Stimulated activated CD4-positive, alpha-beta T cell treated with anti-CD3 and anti-CD28 coated beads, Interleukin-4, amount 100 ng/mL, for 48 hours (primary cell): ENCODE results near the gene CUL4A.
"Not testable (repeated sequence)": the region's sequence is repeated elsewhere in the genome, so short reads cannot be mapped to it uniquely, and the experiment has no call there.

Experiments used
- DNase-seq, 2 donors: peaks; one replicate each; pipeline ENCODE4 v3.0.0-alpha.2; 2020; ENCODE audit warnings: low read depth in 2 of 2

The CUL4A gene

DNA sequence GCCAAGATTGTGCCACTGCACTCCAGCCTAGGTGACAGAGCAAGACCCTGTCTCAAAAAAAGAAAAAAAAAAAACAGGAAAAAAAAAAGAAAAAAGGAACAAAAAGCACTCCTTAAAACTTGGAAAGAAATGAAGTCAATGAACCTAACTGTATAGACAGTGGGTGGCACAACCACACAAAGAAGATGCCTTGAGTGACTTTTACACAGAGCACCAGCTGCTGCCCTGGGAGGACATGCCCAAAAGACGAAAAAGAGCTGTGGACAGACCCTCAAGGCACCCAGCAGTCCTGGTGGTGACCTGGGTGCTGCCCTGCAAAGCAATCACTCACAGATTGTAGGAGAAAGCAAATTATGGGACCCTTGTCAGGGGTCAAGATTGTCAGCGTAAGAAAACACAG lies 81.7 kb downstream of the CUL4A start:
- DNase-seq = no peak

DNA sequence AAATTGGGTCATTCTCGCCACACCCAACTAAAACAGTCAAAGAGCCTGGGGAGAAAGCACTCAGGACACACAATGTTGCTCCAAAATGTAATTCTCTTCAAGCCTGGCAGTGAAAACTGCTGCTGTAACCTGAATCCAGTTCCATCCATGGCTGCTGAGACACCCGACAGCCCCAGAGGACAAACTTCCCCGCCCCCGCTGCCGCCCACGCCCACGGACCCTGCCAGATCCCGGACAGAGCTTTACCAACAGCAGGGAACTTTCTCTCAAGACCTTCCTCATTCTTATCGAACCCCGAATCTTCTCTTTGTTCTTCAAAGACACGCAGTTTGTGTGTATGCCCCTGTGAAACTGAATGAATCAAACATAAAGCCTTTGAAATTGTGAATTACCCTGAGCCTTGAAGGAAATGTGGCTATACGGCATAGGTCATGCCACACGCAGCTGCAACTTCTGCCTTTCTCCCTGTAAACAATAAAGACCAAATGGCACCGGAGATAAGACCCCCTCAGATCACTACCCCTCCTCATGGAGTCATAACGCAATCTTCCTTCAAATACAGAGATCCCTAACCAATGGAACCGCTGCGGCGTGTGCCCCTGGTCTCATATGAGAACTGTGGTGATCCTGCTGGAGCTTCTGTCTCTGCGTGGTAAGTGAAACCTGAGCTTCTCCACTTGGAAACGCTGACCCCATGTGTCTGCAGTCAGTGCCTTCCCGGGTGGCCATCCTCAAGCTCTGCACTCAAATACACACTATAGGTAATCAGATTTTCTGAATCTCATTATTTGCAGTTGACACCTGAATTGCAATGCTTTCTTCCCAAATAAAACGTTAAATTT lies 82.8 kb downstream of the CUL4A start:
- DNase-seq = no peak

DNA sequence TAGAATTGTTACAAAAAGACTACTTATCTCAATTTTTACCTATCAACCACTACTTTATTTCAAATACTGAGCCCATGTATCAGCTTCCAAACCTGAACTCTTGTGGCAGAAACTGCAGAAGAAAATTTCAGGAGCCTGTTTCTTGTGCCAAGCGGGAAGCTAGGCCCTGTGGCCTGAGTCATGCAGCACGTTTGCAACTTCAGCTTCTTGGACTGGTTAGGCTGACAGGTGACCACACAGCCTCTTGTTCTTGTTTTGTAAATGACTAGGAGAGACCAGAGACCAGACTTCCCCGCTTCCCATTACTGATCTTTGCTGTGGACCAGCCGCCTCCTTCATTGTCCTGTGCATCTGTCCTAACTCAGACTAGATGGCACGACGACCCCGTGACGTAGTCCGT lies 84.3 kb downstream of the CUL4A start:
- DNase-seq = no peak

DNA sequence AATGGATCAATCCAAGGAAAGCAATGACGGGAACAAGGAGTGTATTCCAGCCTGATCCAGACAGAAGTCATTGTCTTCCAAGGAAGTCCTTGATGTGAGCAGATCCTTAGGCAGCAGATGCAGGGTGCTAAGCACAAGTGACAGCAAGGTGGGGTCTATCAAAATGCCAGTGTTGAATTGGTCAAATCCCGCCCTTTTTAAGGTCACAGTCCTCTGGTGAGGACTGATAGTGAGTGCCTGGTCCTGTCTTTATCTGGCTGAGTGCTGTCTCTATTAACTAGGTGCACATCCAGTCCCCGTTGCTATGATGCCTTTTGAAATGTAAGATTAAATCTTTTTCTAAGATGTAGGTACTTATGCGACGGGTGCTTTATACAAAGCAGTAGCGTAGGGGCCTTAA lies 86.4 kb downstream of the CUL4A start:
- DNase-seq = no peak

DNA sequence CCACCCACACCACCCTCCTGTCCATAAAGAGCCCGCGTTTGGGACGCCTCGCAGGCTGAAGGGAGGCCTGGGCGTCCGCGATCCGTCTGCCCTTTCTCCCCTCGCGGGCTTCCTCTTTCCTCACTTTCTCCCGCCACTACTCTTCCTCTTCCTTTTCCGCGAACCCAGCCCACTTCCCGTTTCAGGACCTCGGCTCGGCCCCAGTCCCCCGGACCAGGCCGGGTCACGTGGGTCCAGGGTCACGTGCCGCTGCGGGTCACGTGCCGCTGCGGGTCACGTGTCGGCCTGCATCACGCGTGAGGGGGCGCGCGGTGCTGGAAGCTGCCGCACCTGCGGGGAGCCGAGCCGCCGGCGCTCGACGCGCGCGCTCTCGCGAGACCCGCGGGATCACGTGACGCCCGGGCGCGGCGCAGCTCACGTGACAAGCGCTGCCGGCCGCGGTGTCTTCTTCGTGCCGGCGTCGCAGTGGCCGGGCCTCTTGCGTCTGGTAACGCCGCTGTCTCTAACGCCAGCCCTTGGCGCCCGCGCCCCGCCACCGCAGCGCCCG lies 87.5 kb downstream of the CUL4A start, which contains the start of gene LAMP1:
TSS of gene LAMP1 (plus strand) at position 417 of the 547 bp plus-strand sequence. CDS start 196 bp downstream, outside the sequence.
- peak; percentile 97 to 100 for DNase-seq

DNA sequence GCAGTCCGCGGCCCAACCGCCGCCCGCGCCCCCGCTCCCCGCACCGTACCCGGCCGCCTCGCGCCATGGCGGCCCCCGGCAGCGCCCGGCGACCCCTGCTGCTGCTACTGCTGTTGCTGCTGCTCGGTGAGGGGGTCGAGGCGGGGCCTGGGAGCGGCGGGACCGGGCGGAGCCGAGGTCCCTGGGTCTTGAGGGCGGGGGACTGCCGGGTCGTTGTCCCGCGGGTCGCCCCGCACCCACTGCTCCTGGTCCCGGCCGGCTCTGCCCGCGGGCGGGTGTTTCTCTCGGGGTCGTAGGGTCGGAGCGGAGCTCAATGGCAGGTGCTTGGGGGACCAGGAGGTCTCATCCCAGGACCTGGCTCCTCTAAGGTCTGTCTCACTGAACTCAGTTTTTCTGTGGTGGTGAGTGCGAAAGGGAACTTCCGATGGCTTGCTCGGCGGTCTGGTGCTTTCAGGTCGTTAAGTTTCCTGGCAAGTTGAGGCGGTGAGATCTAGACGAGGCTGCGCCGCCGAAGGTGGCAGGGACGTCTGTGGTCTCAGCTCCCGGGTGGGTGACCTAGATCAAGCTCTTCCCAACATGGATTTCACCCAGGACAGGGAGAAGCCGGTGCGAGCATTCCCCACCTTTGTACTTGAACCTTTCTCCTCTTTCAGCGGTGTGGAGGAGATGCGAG lies 88.1 kb downstream of the CUL4A start:
- peak; percentile 12 to 31 for DNase-seq

DNA sequence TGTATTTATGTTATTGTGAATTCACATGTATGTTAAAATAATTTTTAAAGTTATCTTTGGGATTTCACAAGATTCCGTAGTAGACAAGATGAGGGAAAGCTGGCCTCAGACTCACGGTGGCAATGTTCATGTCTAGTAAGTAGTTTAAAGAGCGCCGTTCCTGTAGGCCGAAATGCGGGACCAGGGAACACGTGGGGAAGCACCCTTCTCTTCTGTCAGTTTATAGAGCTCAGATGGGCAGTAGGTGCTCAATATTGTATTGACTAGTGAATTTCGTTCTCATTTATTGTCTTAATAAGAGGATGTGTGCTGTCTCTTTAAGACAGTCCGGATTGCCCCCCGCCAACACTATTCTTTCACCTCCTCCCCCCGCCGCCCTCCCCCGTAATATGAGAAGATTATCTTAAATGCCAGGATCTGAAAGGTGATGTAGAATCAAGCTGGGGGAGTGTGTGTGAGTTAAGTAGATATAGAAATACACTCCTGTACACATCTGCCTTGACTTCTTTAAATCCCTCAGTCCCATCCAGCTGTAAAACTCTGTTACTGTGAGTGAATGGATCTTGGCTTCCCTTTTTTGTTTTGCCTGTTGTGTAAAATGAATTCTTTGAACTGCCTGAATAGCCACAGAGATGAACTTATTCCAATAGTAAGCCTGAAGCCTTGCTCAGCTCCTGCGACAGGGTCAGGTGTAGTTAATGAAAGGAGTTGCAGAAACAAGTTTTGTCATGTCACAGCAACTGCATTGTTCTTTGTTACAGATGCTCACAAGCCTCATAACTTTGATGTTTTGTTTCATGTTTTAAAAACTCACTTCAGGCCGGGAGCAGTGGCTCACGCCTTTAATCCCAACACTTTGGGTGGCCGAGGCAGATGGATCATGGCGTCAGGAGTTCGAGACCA lies 88.9 kb downstream of the CUL4A start:
- DNase-seq = no peak

DNA sequence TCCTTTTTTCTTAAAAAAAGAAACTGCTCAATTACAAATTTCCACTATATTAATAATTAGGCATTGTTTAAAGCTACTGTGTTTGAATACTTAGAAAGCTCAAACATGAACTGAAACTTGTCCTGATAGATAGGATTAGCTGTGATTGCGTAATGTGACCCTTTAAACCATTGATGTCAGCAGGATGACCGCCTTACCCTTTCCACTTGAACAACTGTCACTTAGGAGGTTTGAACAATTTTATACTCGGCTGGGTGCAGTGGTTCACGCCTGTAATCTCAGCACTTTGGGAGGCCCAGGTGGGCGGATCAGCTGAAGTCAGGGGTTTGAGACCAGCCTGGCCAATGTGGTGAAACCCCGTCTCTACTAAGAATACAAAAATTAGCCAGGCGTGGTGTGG lies 90.5 kb downstream of the CUL4A start:
- DNase-seq = no peak

DNA sequence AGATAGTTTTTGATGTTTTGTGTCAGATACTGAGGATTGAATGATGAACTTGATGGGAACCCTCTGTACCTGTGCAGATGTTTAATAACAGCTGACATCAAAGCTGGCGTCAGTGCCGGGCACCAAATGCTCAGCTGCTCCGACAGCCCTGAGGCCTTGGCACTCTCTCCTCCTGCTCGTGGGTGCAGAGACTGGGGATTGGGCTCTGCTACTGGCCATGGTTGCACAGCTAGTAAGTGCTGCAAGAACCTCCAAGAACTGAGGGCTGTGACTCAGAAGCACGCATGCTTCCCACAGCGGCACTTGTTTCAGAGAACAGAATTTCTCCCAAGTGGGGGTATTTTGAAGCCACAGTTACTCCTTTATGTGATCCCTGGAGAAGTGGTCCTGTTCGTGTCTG lies 93.6 kb downstream of the CUL4A start:
- DNase-seq = no peak

DNA sequence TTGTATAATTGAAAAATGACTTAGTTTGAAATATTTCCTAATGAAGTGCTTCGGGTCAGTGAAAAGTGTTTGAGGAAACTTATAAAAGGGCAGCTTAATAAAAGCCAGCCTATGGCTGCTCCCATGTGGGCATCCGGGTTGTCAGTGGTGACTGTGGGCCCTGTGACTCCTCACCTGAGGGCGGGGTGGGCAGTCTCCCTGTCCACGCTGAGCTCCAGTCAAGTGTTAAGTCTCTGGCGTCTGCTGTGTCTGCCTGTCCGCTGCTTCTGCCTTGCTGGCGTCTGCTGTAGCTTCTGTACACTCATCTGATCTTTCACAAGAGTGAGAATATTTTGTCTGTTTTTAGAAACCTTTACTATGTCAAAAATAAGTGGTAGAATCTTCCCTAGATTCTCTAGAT lies 94.7 kb downstream of the CUL4A start:
- no peak for DNase-seq

DNA sequence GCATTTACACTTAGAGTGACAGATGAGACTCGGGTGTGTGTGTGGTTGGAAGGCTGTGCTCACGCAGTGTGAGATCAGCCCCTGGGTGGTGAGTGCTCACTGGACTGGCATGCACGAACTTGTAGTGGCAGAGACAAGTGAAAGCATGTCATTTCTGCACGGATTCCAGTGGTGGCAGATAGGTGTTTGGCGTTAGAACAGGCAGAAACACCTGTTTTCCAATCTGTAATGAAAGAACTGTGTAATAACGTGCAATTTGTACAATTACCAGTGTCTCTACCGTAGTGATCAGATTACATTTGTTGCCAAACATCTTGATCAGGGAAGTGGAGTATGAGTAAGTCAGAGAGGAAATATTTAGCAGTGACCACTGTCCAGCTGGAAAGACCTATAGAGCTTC lies 95.8 kb downstream of the CUL4A start:
- DNase-seq = no peak

DNA sequence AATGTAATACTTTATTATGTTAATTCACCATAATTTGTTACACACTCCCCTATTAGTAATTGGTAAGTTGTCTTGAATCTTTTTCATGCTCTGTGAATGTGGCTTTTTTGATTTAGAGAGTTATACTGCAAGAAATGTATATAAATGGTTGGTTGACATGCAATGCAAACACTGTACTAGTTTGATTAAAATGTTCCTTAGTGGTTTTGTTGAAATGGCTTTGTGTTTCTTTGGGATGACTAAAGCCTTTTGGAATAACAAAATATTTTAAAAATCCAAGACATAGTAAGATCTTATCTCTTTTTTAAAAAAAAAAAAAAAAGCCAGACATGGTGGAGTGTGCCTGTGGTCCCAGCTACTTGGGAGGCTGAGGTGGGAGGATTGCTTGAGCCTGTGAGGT lies 98.1 kb downstream of the CUL4A start:
- DNase-seq = no peak

DNA sequence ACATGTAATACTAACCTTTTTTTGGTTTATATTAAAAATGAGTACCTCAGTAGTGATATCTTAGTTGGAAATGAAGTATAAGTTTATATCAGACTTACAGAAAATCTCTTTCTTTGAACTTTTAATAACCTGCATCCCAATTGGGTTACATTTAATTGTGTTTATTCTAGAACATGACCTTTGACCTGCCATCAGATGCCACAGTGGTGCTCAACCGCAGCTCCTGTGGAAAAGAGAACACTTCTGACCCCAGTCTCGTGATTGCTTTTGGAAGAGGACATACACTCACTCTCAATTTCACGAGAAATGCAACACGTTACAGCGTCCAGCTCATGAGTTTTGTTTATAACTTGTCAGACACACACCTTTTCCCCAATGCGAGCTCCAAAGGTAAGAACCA lies 100.1 kb downstream of the CUL4A start:
- DNase-seq = no peak

DNA sequence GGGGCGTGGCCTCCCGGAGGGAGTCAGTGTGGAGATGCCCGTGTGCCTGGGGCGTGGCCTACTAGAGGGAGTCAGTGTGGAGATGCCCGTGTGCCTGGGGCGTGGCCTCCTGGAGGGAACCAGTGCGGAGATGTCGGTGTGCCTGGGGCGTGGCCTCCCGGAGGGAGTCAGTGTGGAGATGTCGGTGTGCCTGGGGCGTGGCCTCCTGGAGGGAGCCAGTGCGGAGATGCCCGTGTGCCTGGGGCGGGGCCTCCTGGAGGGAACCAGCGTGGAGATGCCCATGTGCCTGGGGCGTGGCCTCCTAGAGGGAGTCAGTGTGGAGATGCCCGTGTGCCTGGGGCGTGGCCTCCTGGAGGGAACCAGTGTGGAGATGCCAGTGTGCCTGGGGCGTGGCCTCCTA lies 104.7 kb downstream of the CUL4A start:
- DNase-seq = not testable (repeated sequence)

DNA sequence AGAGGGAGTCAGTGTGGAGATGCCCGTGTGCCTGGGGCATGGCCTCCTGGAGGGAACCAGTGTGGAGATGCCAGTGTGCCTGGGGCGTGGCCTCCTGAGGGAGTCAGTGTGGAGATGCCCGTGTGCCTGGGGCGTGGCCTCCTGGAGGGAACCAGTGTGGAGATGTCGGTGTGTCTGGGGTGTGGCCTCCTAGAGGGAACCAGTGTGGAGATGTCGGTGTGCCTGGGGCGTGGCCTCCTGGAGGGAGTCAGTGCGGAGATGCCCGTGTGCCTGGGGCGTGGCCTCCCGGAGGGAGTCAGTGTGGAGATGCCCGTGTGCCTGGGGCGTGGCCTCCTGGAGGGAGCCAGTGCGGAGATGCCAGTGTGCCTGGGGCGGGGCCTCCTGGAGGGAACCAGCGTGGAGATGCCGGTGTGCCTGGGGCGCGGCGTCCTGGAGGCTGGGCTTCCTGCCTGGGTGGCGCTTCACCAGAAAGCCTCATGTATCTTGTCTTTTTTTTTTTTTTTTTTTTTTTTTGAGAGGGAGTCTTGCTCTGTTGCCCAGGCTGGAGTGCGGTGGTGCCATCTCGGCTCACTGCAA lies 105.6 kb downstream of the CUL4A start:
- not testable (repeated sequence) for DNase-seq

DNA sequence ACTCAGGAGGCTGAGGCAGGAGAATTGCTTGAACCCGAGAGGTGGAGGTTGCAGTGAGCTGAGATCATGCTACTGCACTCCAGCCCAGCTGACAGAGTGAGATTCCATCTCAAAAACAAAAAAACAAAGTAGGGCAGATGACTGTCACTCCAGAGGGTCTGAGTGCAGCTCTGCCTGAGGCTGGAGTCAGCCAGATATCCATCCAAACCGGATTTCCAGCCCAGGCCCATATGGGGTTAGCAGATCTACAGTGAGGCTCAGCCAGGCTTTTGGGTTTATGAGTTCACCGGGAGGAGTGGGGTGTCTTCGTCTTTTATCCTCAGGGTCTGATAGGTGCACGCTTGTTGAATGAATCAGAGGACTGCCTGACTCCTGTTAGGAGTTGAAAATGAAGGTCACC lies 106.6 kb downstream of the CUL4A start:
- no peak for DNase-seq
